Activated CD8-positive, alpha-beta memory T cell treated with anti-CD3 and anti-CD28 coated beads, Interleukin-2, amount 10 ng/mL, durations not matched to agents 7 days and 5 days (primary cell): ENCODE measurements around the gene GTPBP4. TPM values are rescaled to one million over a fixed set of nuclear protein-coding genes. Genes with fewer than 3 reads are reported as not detected.
"Not testable (repeated sequence)": the region's sequence is repeated elsewhere in the genome, so short reads cannot be mapped to it uniquely, and the experiment has no call there.

Experiments
- ATAC-seq: fragments of 150-1000 bp; cut with Tn5 transposase; one replicate; pipeline ENCODE4 v1.10.0; 2021; ENCODE audit warnings: moderate library complexity
- CTCF ChIA-PET: fragments of 350-600 bp; sonication (Branson Sonifier 250); formaldehyde crosslinking; loops from one replicate; lab custom pipeline; 2021; ENCODE audit warnings: antibody characterized with exemption; lab: Charles Lee
- DNase-seq: peaks from one replicate; pipeline ENCODE4 v3.0.0-alpha.2; 2020
- H3K27ac Mint-ChIP-seq: one replicate; pipeline ENCODE4 v1.8.0; 2021; ENCODE audit warnings: mild to moderate bottlenecking, mixed read lengths
- H3K27me3 Mint-ChIP-seq: one replicate; pipeline ENCODE4 v1.8.0; 2021; ENCODE audit warnings: mixed read lengths
- H3K36me3 Mint-ChIP-seq: one replicate; pipeline ENCODE4 v1.8.0; 2021; ENCODE audit warnings: mild to moderate bottlenecking, mixed read lengths
- H3K4me1 Mint-ChIP-seq: one replicate; pipeline ENCODE4 v1.8.0; 2021; ENCODE audit warnings: mixed read lengths
- H3K4me3 Mint-ChIP-seq: one replicate; pipeline ENCODE4 v1.8.0; 2021; ENCODE audit warnings: mild to moderate bottlenecking, moderate library complexity, mixed read lengths
- H3K9me3 Mint-ChIP-seq: one replicate; pipeline ENCODE4 v1.8.0; 2022; ENCODE audit warnings: low read depth, mixed read lengths
- total RNA-seq, 2 experiments: library from RNA; stranded (reverse); gene quantifications; one replicate each; pipeline ENCODE4 v1.2.3, GENCODE V29; 2021

GTPBP4 gene
- total RNA-seq, 2 experiments from 2014 or later: 66.1 to 88.2 TPM

- ATAC-seq (no peak), DNase-seq (no peak)
- Mint-ChIP-seq H3K4me1 (no peaks in the 10 kb centered on the region), H3K9me3 (no peaks in the 10 kb centered on the region), H3K27me3 (no peaks in the 10 kb centered on the region), H3K36me3 (peaks cover 55% of the 10 kb centered on the region), H3K4me3 (no peak overlapping the region), H3K27ac (no peak overlapping the region)
- CTCF ChIA-PET: no interaction called here
Measured at GRCh38 chr10:1007583-1007982, 19.3 kb downstream of the GTPBP4 start.

GRCh38 chr10:1009071-1009494, 20.8 kb downstream of the GTPBP4 start:
- Mint-ChIP-seq H3K27ac (no peak overlapping the region), H3K36me3 (peaks cover 46% of the 10 kb centered on the region), H3K4me3 (no peak overlapping the region), H3K27me3 (no peaks in the 10 kb centered on the region), H3K9me3 (no peaks in the 10 kb centered on the region), H3K4me1 (no peaks in the 10 kb centered on the region)
- CTCF ChIA-PET: no interaction called here
- DNase-seq (no peak), ATAC-seq (no peak)

GRCh38 chr10:1009947-1010346, 21.7 kb downstream of the GTPBP4 start:
- peaks cover 51% of the 10 kb centered on the region for H3K36me3 Mint-ChIP-seq
- H3K27ac Mint-ChIP-seq, CTCF ChIA-PET, DNase-seq, ATAC-seq, H3K9me3 Mint-ChIP-seq, H3K4me1 Mint-ChIP-seq, H3K4me3 Mint-ChIP-seq, H3K27me3 Mint-ChIP-seq: not testable (repeated sequence)

GRCh38 chr10:1010703-1011102, 22.5 kb downstream of the GTPBP4 start:
- H3K27me3 Mint-ChIP-seq: no peaks in the 10 kb centered on the region
- ATAC-seq: no peak
- peaks cover 48% of the 10 kb centered on the region for H3K36me3 Mint-ChIP-seq
- no peak for DNase-seq
- H3K4me1 Mint-ChIP-seq: no peaks in the 10 kb centered on the region
- no peak overlapping the region for H3K4me3 Mint-ChIP-seq
- no peaks in the 10 kb centered on the region for H3K9me3 Mint-ChIP-seq
- no peak overlapping the region for H3K27ac Mint-ChIP-seq
- CTCF ChIA-PET: no interaction called here

- peaks cover 46% of the 10 kb centered on the region for H3K36me3 Mint-ChIP-seq
- no peak for ATAC-seq
Measured at GRCh38 chr10:1011696-1012095, 23.5 kb downstream of the GTPBP4 start.

GRCh38 chr10:1015688-1016087, 27.5 kb downstream of the GTPBP4 start:
- Mint-ChIP-seq H3K4me1 (no peaks in the 10 kb centered on the region), H3K36me3 (peaks cover 56% of the 10 kb centered on the region), H3K9me3 (no peaks in the 10 kb centered on the region), H3K27me3 (no peaks in the 10 kb centered on the region), H3K27ac (no peak overlapping the region), H3K4me3 (no peak overlapping the region)
- CTCF ChIA-PET: no interaction called here
- ATAC-seq: no peak
- no peak for DNase-seq

More at GRCh38 chr10:1011696-1012095, 23.5 kb downstream of the GTPBP4 start:
- no peaks in the 10 kb centered on the region for H3K27me3 Mint-ChIP-seq
- H3K4me3 Mint-ChIP-seq: no peak overlapping the region
- H3K9me3 Mint-ChIP-seq: no peaks in the 10 kb centered on the region
- no peak overlapping the region for H3K27ac Mint-ChIP-seq
- CTCF ChIA-PET: no interaction called here
- DNase-seq: no peak
- H3K4me1 Mint-ChIP-seq: no peaks in the 10 kb centered on the region

- H3K4me3 Mint-ChIP-seq: no peak overlapping the region
- no peaks in the 10 kb centered on the region for H3K4me1 Mint-ChIP-seq
- H3K36me3 Mint-ChIP-seq: peaks cover 37% of the 10 kb centered on the region
- no peaks in the 10 kb centered on the region for H3K9me3 Mint-ChIP-seq
- no peak overlapping the region for H3K27ac Mint-ChIP-seq
- no peaks in the 10 kb centered on the region for H3K27me3 Mint-ChIP-seq
- CTCF ChIA-PET: interaction anchor here (1.1 kb wide), 1 partner anchor 10 kb away, joined by 3 read pairs; no protein-coding TSS in a partner anchor
- ATAC-seq (no peak), DNase-seq (no peak)
Measured at GRCh38 chr10:1019362-1019761, 31.1 kb downstream of the GTPBP4 start.

- peaks cover 32% of the 10 kb centered on the region for H3K36me3 Mint-ChIP-seq
- ATAC-seq (no peak), DNase-seq (no peak)
- CTCF ChIA-PET: no interaction called here
- H3K9me3 Mint-ChIP-seq: no peaks in the 10 kb centered on the region
- no peaks in the 10 kb centered on the region for H3K27me3 Mint-ChIP-seq
- H3K4me1 Mint-ChIP-seq: no peaks in the 10 kb centered on the region
- no peak overlapping the region for H3K27ac Mint-ChIP-seq
- no peak overlapping the region for H3K4me3 Mint-ChIP-seq
Measured at GRCh38 chr10:1020460-1020859, 32.2 kb downstream of the GTPBP4 start.

- Mint-ChIP-seq H3K27ac (no peak overlapping the region), H3K36me3 (peaks cover 31% of the 10 kb centered on the region), H3K4me3 (no peak overlapping the region), H3K9me3 (no peaks in the 10 kb centered on the region), H3K4me1 (no peaks in the 10 kb centered on the region), H3K27me3 (no peaks in the 10 kb centered on the region)
- ATAC-seq (no peak), DNase-seq (no peak)
- CTCF ChIA-PET: interaction anchor here (1.0 kb wide), 1 partner anchor 8 kb away, joined by 4 read pairs; no protein-coding TSS in a partner anchor
Measured at GRCh38 chr10:1020958-1021357, 32.7 kb downstream of the GTPBP4 start.

- no peaks in the 10 kb centered on the region for H3K27me3 Mint-ChIP-seq
Measured at GRCh38 chr10:1022413-1022812, 34.2 kb downstream of the GTPBP4 start.

GRCh38 chr10:1024103-1024502, 35.9 kb downstream of the GTPBP4 start:
- ATAC-seq (no peak), DNase-seq (no peak)
- peaks cover 17% of the 10 kb centered on the region for H3K36me3 Mint-ChIP-seq
- H3K4me1 Mint-ChIP-seq: no peaks in the 10 kb centered on the region
- H3K4me3 Mint-ChIP-seq: no peak overlapping the region
- CTCF ChIA-PET: no interaction called here
- no peaks in the 10 kb centered on the region for H3K27me3 Mint-ChIP-seq
- H3K9me3 Mint-ChIP-seq: no peaks in the 10 kb centered on the region
- H3K27ac Mint-ChIP-seq: no peak overlapping the region

More at GRCh38 chr10:1022413-1022812, 34.2 kb downstream of the GTPBP4 start:
- Mint-ChIP-seq H3K36me3 (peaks cover 25% of the 10 kb centered on the region), H3K4me1 (no peaks in the 10 kb centered on the region), H3K27ac (no peak overlapping the region), H3K4me3 (no peak overlapping the region), H3K9me3 (no peaks in the 10 kb centered on the region)
- CTCF ChIA-PET: no interaction called here
- DNase-seq (no peak), ATAC-seq (no peak)

- Mint-ChIP-seq H3K4me1 (no peaks in the 10 kb centered on the region), H3K27me3 (no peaks in the 10 kb centered on the region), H3K36me3 (peaks cover 7% of the 10 kb centered on the region), H3K9me3 (no peaks in the 10 kb centered on the region), H3K4me3 (no peak within 1 kb of the TSS), H3K27ac (no peak within 1 kb of the TSS)
- ATAC-seq (no peak), DNase-seq (no peak)
- CTCF ChIA-PET: interaction anchor here (0.6 to 1.3 kb wide), 3 partner anchors 16 to 23 kb away, joined by 3 to 4 read pairs (median 3); partner anchors contain the start of gene IDI1
Measured at GRCh38 chr10:1025683-1026082, 37.4 kb downstream of the GTPBP4 start, which contains the start of gene IDI2. IDI2 (minus strand) TSS chr10:1025859; CDS start chr10:1024723, 1,136 bp downstream.

GRCh38 chr10:1026578-1026977, 38.3 kb downstream of the GTPBP4 start:
- H3K27ac Mint-ChIP-seq: no peak overlapping the region
- no peak for ATAC-seq
- CTCF ChIA-PET: no interaction called here

GRCh38 chr10:1029838-1030237, 41.6 kb downstream of the GTPBP4 start:
- Mint-ChIP-seq H3K4me1 (no peaks in the 10 kb centered on the region), H3K27ac (no peak overlapping the region), H3K4me3 (no peak overlapping the region), H3K9me3 (no peaks in the 10 kb centered on the region), H3K36me3 (peaks cover 7% of the 10 kb centered on the region), H3K27me3 (no peaks in the 10 kb centered on the region)
- ATAC-seq (no peak), DNase-seq (no peak)
- CTCF ChIA-PET: interaction anchor here (1.1 kb wide), 1 partner anchor 10 kb away, joined by 3 read pairs; no protein-coding TSS in a partner anchor

More at GRCh38 chr10:1026578-1026977, 38.3 kb downstream of the GTPBP4 start:
- DNase-seq: no peak
- Mint-ChIP-seq H3K4me1 (no peaks in the 10 kb centered on the region), H3K36me3 (peaks cover 7% of the 10 kb centered on the region), H3K27me3 (no peaks in the 10 kb centered on the region), H3K9me3 (no peaks in the 10 kb centered on the region), H3K4me3 (no peak overlapping the region)
